ENCODE data around the gene NT5M. TPM values are rescaled to one million over a fixed set of nuclear protein-coding genes. Genes with fewer than 3 reads are reported as not detected.

Gene NT5M
- total and polyA plus RNA-seq, 9 of the 15 experiments (the other 6 are each of a cell fraction or from before 2014, with no cell fraction given) = 0.24 to 10.1 (median 3.4) TPM

- peak; percentile 98 for TF ChIP-seq PKNOX1 (IDR thresholded peaks at IDR 0.05)
- TF ChIP-seq POLR2B (IDR thresholded peaks at IDR 0.05; ENCODE audit: low read depth, partially characterized antibody) = peak; percentile 77
- peak; percentile 50 for TF ChIP-seq MEIS2 (IDR thresholded peaks at IDR 0.05; ENCODE audit: partially characterized antibody)
- TF ChIP-seq USF1 (CRISPR knock-in tag; IDR thresholded peaks at IDR 0.05) = peak; percentile 51
- no peak for TF ChIP-seq RNF219 (CRISPR knock-in tag; IDR thresholded peaks at IDR 0.05)
- TF ChIP-seq ELF1 (tag; IDR thresholded peaks at IDR 0.05) = 0 out of 2 replicates have a peak, but pooled peaks have one; percentile 55
- peak; percentile 72 for TF ChIP-seq CREB1 (IDR thresholded peaks at IDR 0.05)
- TF ChIP-seq CREB1 (CRISPR knock-in tag; IDR thresholded peaks at IDR 0.05) = peak; percentile 92
- TF ChIP-seq SIN3A (IDR thresholded peaks at IDR 0.05; ENCODE audit: borderline replicate concordance in 2 of 2, control insufficient read depth in 1 of 2, low read depth in 2 of 2, low read length in 2 of 2) = peak; percentile 57 to 72; a peak in 2 of 4 replicates
- TF ChIP-seq CBX1 (IDR thresholded peaks at IDR 0.05; ENCODE audit: low read depth) = peak; percentile 31; the same call in 1 of the 2 replicates
- TF ChIP-seq RBM25 (IDR thresholded peaks at IDR 0.05; ENCODE audit: low read depth, low read length, severe bottlenecking) = peak; percentile 66
- TF ChIP-seq DACH1 (IDR thresholded peaks at IDR 0.05; ENCODE audit: partially characterized antibody) = no peak
- TF ChIP-seq CREB3L1 (IDR thresholded peaks at IDR 0.05; ENCODE audit: borderline replicate concordance, low read depth) = peak; percentile 70
- peak; percentile 95 for TF ChIP-seq CREM (IDR thresholded peaks at IDR 0.05; ENCODE audit: low read depth)
- TF ChIP-seq FOXK2 (conservative IDR thresholded peaks at IDR 0.05 in 1 of 2, IDR thresholded peaks at IDR 0.05 in 1 of 2; ENCODE audit: low read depth in 2 of 2) = peak; percentile 48 to 62; a peak in 3 of 4 replicates
- TF ChIP-seq TAF1 (IDR thresholded peaks at IDR 0.05; ENCODE audit: control insufficient read depth, extremely low read depth, insufficient read depth, low read length, severe bottlenecking) = peak; percentile 86
- no peak for TF ChIP-seq RFX7 (CRISPR knock-in tag; IDR thresholded peaks at IDR 0.05)
- TF ChIP-seq U2AF1 (optimal IDR thresholded peaks at IDR 0.05; ENCODE audit: low read depth, low read length) = peak; percentile 48
- no peak for TF ChIP-seq ATF4 (CRISPR knock-in tag; IDR thresholded peaks at IDR 0.05)
- no peak for TF ChIP-seq ZNF124 (CRISPR knock-in tag; IDR thresholded peaks at IDR 0.05)
Observed at GRCh38 chr17:17280613-17281549, 22.3 kb upstream of the NT5M start, which contains the start of gene COPS3 (continued).

Measured in K562 (cell line).